Thymus (tissue), 14 donors: ENCODE measurements around the gene IFT122. TPM values are rescaled to one million over a fixed set of nuclear protein-coding genes. Genes with fewer than 3 reads are reported as not detected.
"Not testable (repeated sequence)": the region's sequence is repeated elsewhere in the genome, so short reads cannot be mapped to it uniquely, and the experiment has no call there.

Experiments used
- DNase-seq, 9 donors: peaks; one replicate each; pipeline ENCODE4 v3.0.0-alpha.2; 2013; ENCODE audit warnings: low spot score in 9 of 9, low read depth in 6 of 9, missing footprints in 1 of 9
- H3K27ac ChIP-seq, 2 donors: one replicate each; pipeline ENCODE4 v1.5.1; 2013; ENCODE audit warnings: control low read depth in 1 of 2, low read depth in 1 of 2, low read length in 1 of 2, mild to moderate bottlenecking in 1 of 2, moderate library complexity in 1 of 2
- H3K27me3 ChIP-seq, 2 donors: one replicate each; pipeline ENCODE4 v1.5.1; 2013; ENCODE audit warnings: low read length in 1 of 2; ENCODE audit not compliant: control insufficient read depth in 2 of 2, insufficient read depth in 1 of 2
- H3K36me3 ChIP-seq, 2 donors: one replicate each; pipeline ENCODE4 v1.5.1; 2013; ENCODE audit warnings: low read length in 1 of 2, mild to moderate bottlenecking in 1 of 2, moderate library complexity in 1 of 2; ENCODE audit not compliant: control insufficient read depth in 2 of 2, insufficient read depth in 2 of 2
- H3K4me1 ChIP-seq, 2 donors: one replicate each; pipeline ENCODE4 v1.5.1; 2013; ENCODE audit warnings: low read length in 2 of 2; ENCODE audit not compliant: control insufficient read depth in 2 of 2, insufficient read depth in 2 of 2
- H3K4me3 ChIP-seq, 2 donors: one replicate each; pipeline ENCODE4 v1.5.1; 2013; ENCODE audit warnings: low read length in 2 of 2, control low read depth in 1 of 2, mild to moderate bottlenecking in 1 of 2
- H3K9me3 ChIP-seq, 2 donors: one replicate each; pipeline ENCODE4 v1.5.1; 2013; ENCODE audit warnings: low read length in 1 of 2, mild to moderate bottlenecking in 1 of 2; ENCODE audit not compliant: control insufficient read depth in 2 of 2, insufficient read depth in 1 of 2
- WGBS: extraction: QIAGEN DNeasy Blood & Tissue Kit; methylation state at CpG from one replicate; pipeline ENCODE4 v1.1.7; 2013; 5-methylcytosine and 5-hydroxymethylcytosine counted together
- long read RNA-seq, 10 donors: transcript quantifications; one replicate each; lab custom pipeline, GENCODE V29; 2026
- polyA plus RNA-seq: library from polyadenylated mRNA; stranded (reverse); fragments of 200-250 nt; gene quantifications from one replicate; pipeline ENCODE4 v1.2.3, GENCODE V29; 2013
- total RNA-seq: library from RNA; stranded (reverse); fragments of 120-200 nt; gene quantifications from one replicate; pipeline ENCODE4 v1.2.4, GENCODE V29; 2013
- donor health status: healthy.

The IFT122 gene, protein sequence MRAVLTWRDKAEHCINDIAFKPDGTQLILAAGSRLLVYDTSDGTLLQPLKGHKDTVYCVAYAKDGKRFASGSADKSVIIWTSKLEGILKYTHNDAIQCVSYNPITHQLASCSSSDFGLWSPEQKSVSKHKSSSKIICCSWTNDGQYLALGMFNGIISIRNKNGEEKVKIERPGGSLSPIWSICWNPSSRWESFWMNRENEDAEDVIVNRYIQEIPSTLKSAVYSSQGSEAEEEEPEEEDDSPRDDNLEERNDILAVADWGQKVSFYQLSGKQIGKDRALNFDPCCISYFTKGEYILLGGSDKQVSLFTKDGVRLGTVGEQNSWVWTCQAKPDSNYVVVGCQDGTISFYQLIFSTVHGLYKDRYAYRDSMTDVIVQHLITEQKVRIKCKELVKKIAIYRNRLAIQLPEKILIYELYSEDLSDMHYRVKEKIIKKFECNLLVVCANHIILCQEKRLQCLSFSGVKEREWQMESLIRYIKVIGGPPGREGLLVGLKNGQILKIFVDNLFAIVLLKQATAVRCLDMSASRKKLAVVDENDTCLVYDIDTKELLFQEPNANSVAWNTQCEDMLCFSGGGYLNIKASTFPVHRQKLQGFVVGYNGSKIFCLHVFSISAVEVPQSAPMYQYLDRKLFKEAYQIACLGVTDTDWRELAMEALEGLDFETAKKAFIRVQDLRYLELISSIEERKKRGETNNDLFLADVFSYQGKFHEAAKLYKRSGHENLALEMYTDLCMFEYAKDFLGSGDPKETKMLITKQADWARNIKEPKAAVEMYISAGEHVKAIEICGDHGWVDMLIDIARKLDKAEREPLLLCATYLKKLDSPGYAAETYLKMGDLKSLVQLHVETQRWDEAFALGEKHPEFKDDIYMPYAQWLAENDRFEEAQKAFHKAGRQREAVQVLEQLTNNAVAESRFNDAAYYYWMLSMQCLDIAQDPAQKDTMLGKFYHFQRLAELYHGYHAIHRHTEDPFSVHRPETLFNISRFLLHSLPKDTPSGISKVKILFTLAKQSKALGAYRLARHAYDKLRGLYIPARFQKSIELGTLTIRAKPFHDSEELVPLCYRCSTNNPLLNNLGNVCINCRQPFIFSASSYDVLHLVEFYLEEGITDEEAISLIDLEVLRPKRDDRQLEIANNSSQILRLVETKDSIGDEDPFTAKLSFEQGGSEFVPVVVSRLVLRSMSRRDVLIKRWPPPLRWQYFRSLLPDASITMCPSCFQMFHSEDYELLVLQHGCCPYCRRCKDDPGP
- 14.5 TPM for total RNA-seq
- 10.0 TPM for polyA plus RNA-seq
- long read RNA-seq, donor 1: 0 reads
- long read RNA-seq, donor 2, partial matches to known transcripts: 0 of 1 reads
- long read RNA-seq, donor 2, other reads (novel, unspliced or antisense): 0 of 1 reads
- long read RNA-seq, donor 3, partial matches to known transcripts: 0 of 1 reads
- long read RNA-seq, donor 3, other reads (novel, unspliced or antisense): 0 of 1 reads
- long read RNA-seq, donor 4: 0 reads
- long read RNA-seq, donor 5, partial matches to known transcripts: 0 of 3 reads
- long read RNA-seq, donor 5, other reads (novel, unspliced or antisense): 0 of 3 reads
- long read RNA-seq, donor 6, partial matches to known transcripts: 0 of 3 reads
- long read RNA-seq, donor 6, other reads (novel, unspliced or antisense): 0 of 3 reads
- long read RNA-seq, donor 7, partial matches to known transcripts: 0 of 2 reads
- long read RNA-seq, donor 7, other reads (novel, unspliced or antisense): 0 of 2 reads
- long read RNA-seq, donor 8, partial matches to known transcripts: 0 of 1 reads
- long read RNA-seq, donor 8, other reads (novel, unspliced or antisense): 0 of 1 reads
- long read RNA-seq, donor 9, partial matches to known transcripts: 0 of 1 reads
- long read RNA-seq, donor 9, other reads (novel, unspliced or antisense): 0 of 1 reads
- long read RNA-seq, donor 10, partial matches to known transcripts: 0 of 2 reads
- long read RNA-seq, donor 10, other reads (novel, unspliced or antisense): 0 of 2 reads

DNA sequence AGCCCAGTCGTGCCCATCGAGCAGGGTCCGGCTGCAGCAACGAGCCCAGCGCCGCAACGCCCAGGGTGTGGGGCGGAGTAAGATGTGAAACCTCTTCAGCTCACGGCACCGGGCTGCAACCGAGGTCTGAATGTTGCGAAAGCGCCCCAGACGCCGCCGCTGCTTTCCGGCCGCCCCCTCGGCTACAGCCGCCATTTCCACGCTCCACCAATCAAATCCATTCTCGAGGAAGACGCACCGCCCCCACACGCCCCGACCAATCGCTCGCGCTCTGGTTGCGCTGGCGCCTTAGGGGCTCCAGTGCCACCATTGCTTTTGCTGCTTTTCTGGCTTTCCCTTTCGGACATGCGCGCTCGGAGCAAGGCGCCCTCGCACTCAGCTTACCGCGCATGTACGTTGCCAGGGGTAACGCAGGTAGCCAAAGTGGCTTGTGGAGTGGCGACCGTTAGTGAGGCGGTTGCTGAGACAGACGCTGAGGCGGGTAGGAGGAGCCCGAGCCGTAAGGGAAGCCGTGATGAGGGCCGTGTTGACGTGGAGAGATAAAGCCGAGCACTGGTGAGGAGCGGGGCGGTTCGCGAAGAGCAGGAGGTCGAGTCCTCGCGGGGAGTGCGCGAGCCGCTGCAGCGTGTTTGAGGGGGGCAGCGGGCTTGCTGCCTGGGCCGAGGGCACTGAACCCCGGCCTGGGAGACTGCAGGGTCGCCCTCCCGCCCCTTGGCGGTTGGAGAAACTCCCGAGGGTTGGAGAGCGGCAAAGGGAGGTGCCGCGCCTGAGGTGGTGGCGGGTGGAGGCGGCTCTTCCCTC lies at the start of gene IFT122, which contains the start of gene MBD4:
Gene IFT122 (plus strand): TSS at position 408 of the 801 bp plus-strand sequence. CDS start 107 bp downstream, at position 515.
Gene MBD4 (minus strand): TSS at position 132 of the 801 bp plus-strand sequence. CDS start 115 bp downstream, at position 17.
- H3K9me3 ChIP-seq: no peaks in the 10 kb centered on the region
- peaks cover 13 to 29% of the 10 kb centered on the region in 2 donors for H3K4me1 ChIP-seq
- H3K27ac ChIP-seq: peak within 1 kb of the TSS; percentile 98 to 99
- peaks cover 0 to 29% of the 10 kb centered on the region in 2 donors for H3K36me3 ChIP-seq
- H3K27me3 ChIP-seq: no peaks in the 10 kb centered on the region
- H3K4me3 ChIP-seq: peak within 1 kb of the TSS; percentile 92 to 97
- peak; percentile 96 to 100 (median 99) for DNase-seq
- under 1% methylated on average over 75 of the region's 75 CpGs for WGBS

DNA sequence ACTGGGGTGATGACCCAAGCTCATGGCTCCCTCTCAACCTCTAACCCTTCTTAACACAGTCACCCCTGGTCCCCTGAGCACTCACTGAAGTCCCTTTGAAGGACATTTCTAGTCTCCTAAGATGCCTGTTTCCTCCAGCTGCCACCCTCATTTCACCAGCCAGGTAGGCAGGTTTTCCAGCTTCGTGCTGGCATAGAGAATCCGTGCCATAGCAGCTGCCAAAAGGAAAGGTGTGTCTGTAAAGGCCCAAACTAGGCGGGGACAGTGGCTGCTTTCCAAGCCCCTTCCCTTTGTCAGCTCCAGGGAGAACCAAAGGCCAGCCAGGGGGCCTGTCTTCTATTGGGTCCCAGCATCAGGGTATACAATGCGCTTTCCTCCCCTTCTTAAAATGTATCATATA lies 48.4 kb upstream of the IFT122 start:
- H3K4me1 ChIP-seq, H3K27me3 ChIP-seq, H3K4me3 ChIP-seq, DNase-seq, H3K27ac ChIP-seq, H3K9me3 ChIP-seq: not testable (repeated sequence)
- 98% methylated on average over 4 of the region's 4 CpGs for WGBS
- peaks cover 52 to 66% of the 10 kb centered on the region in 2 donors for H3K36me3 ChIP-seq

DNA sequence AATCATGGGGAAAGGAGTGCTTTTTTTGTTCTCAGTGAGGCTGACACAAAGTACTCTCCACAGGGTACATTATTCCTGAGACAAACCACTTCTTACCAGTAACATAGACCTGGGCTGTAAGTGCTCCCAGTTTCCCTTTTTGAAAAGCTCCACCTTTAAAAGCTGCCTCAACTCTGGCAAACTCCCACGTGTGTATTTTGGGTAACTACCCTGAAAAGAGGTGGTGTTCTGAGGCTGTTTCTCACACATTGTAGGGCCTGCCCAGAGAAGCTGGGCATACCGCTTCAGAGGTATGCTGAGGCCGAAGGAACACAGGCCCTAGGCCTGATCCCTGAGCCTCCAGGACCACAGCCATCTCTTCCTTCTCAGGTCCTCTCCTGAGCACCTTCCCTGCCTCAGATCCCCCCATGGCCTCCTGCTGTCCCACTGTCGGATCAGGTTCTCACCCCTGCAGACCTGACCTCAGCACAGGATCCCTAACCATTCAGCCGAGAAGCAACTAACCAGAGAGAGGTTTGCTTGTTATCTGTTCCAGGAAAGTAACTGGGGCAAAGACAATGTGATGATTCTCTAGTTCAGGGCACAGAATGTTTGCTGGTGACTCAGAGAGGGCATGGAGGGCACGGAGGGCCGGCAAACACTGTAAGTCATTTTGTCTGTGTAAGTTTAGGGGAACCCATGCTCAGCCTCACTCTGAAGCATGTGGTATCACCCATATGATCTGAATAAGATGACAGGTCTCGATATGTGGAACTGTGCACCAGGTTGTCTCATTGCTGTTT lies 47.7 kb upstream of the IFT122 start:
- WGBS: 97% methylated on average over 8 of the region's 8 CpGs
- not testable (repeated sequence) for H3K27me3 ChIP-seq, H3K4me1 ChIP-seq, H3K27ac ChIP-seq, DNase-seq, H3K9me3 ChIP-seq, H3K4me3 ChIP-seq
- H3K36me3 ChIP-seq: peaks cover 52 to 68% of the 10 kb centered on the region in 2 donors

DNA sequence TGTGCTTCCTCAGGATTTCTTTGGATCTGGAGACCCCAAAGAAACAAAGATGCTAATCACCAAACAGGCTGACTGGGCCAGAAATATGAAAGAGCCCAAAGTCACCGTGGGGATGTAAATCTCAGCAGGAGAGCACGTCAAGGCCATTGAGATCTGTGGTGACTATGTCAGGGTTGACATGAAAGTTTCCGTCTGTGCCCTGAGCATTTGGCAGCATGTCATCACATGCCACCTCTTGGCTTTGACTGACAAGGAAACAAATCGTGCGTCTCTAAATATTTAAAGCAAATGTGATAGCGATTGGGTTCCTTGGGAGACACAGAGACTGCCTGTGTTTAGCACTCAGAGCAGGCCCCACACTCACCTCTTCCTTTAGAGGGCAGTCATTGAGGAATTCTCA lies 46.8 kb upstream of the IFT122 start:
- no peak overlapping the region for H3K27ac ChIP-seq
- peaks cover 43 to 68% of the 10 kb centered on the region in 2 donors for H3K36me3 ChIP-seq
- WGBS: 95% methylated on average over 6 of the region's 6 CpGs
- no peak overlapping the region for H3K4me3 ChIP-seq
- no peaks in the 10 kb centered on the region for H3K27me3 ChIP-seq
- H3K4me1 ChIP-seq: peaks cover 6 to 10% of the 10 kb centered on the region in 2 donors
- H3K9me3 ChIP-seq: no peaks in the 10 kb centered on the region
- DNase-seq: no peak

- WGBS: 98% methylated on average over 11 of the region's 17 CpGs
- Histone ChIP-seq H3K36me3 (peaks cover 43 to 64% of the 10 kb centered on the region in 2 donors), H3K4me1 (peaks cover 11 to 15% of the 10 kb centered on the region in 2 donors)
- H3K9me3 ChIP-seq, H3K27me3 ChIP-seq, H3K4me3 ChIP-seq, H3K27ac ChIP-seq, DNase-seq: not testable (repeated sequence)
Measured at GRCh38 chr3:129393760-129394564, 46.1 kb upstream of the IFT122 start.

DNA sequence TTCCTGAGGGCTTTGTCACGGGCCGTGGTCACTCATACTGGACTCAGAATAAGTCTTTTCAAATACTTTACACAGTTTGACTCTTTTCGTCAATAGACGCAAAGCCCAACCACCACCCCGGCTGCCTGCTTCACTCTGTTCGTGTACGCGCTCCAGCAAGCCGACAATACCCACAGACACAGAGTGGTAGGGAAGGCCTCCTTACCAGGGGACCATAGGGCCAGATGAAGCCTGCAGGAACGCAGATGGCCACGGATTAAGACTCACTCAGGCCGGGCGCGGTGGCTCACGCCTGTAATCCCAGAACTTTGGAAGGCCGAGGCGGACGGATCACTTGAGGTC lies 41.2 kb upstream of the IFT122 start:
- WGBS: 3% methylated on average over 18 of the region's 18 CpGs

More for the DNA sequence above, 41.2 kb upstream of the IFT122 start:
- no peaks in the 10 kb centered on the region for H3K27me3 ChIP-seq
- peak overlapping the region; percentile 66 to 75 for H3K4me3 ChIP-seq
- peak overlapping the region; percentile 40 for H3K27ac ChIP-seq
- H3K4me1 ChIP-seq: peaks cover 11 to 20% of the 10 kb centered on the region in 2 donors
- H3K9me3 ChIP-seq: no peaks in the 10 kb centered on the region
- peak in 2 of 9 donors; percentile 8 to 27 for DNase-seq
- H3K36me3 ChIP-seq: peaks cover 14 to 24% of the 10 kb centered on the region in 2 donors
